Muscle layer of duodenum (tissue), 2 donors: ENCODE measurements around the gene FGFR3.

Source experiments
- H3K27ac ChIP-seq: one replicate; pipeline ENCODE4 v1.7.0; 2013; ENCODE audit warnings: mild to moderate bottlenecking, low read length
- H3K27me3 ChIP-seq: one replicate; pipeline ENCODE4 v1.7.0; 2013; ENCODE audit warnings: low read depth, mild to moderate bottlenecking, control low read depth, low read length
- H3K36me3 ChIP-seq, 2 donors: one replicate each; pipeline ENCODE4 v1.7.0; 2013; ENCODE audit warnings: low read length in 2 of 2, control low read depth in 1 of 2, mild to moderate bottlenecking in 1 of 2; ENCODE audit not compliant: insufficient read depth in 2 of 2, control insufficient read depth in 1 of 2
- H3K4me1 ChIP-seq, 2 donors: one replicate each; pipeline ENCODE4 v1.7.0; 2013; ENCODE audit warnings: low read length in 2 of 2, mild to moderate bottlenecking in 2 of 2, control low read depth in 1 of 2, moderate library complexity in 1 of 2; ENCODE audit not compliant: insufficient read depth in 2 of 2, control insufficient read depth in 1 of 2
- H3K4me3 ChIP-seq, 2 donors: one replicate each; pipeline ENCODE4 v1.7.0; 2013; ENCODE audit warnings: low read length in 2 of 2, low read depth in 1 of 2, mild to moderate bottlenecking in 1 of 2
- H3K9me3 ChIP-seq, 2 donors: one replicate each; pipeline ENCODE4 v1.7.0; 2013; ENCODE audit warnings: low read length in 2 of 2, control low read depth in 1 of 2, mild to moderate bottlenecking in 1 of 2; ENCODE audit not compliant: control insufficient read depth in 1 of 2
- donor health status: healthy.

The FGFR3 gene

GRCh38 chr4:1856071-1856942 lies 63.2 kb downstream of the FGFR3 start, which contains the start of gene LETM1:
Gene LETM1, minus strand, starts transcription at chr4:1856156. Its CDS starts 206 bp downstream, at chr4:1855950.
- peak within 1 kb of the TSS; percentile 62 to 90 for H3K4me3 ChIP-seq
- H3K27me3 ChIP-seq, result no peaks in the 10 kb centered on the region
- peak within 1 kb of the TSS; percentile 20 for H3K27ac ChIP-seq
- H3K9me3 ChIP-seq, result no peaks in the 10 kb centered on the region
- H3K36me3 ChIP-seq, result peaks cover 0 to 5% of the 10 kb centered on the region in 2 donors
- peaks cover 5 to 26% of the 10 kb centered on the region in 2 donors for H3K4me1 ChIP-seq

GRCh38 chr4:1856943-1857699 lies 64.0 kb downstream of the FGFR3 start:
- Histone ChIP-seq H3K9me3 (no peaks in the 10 kb centered on the region), H3K4me1 (peaks cover 5 to 19% of the 10 kb centered on the region in 2 donors), H3K36me3 (peaks cover 0 to 5% of the 10 kb centered on the region in 2 donors), H3K4me3 (peak overlapping the region; percentile 61 to 90), H3K27ac (no peak overlapping the region), H3K27me3 (no peaks in the 10 kb centered on the region)

- Histone ChIP-seq H3K36me3 (peaks cover 0 to 5% of the 10 kb centered on the region in 2 donors), H3K4me3 (no peak overlapping the region), H3K9me3 (no peaks in the 10 kb centered on the region), H3K27ac (no peak overlapping the region), H3K4me1 (peaks cover 5 to 19% of the 10 kb centered on the region in 2 donors), H3K27me3 (no peaks in the 10 kb centered on the region)
Observed at GRCh38 chr4:1857931-1858330, 64.8 kb downstream of the FGFR3 start.
